SK-N-SH (cell line): ENCODE measurements around the gene HTR1B. TPM values are rescaled to one million over a fixed set of nuclear protein-coding genes. Genes with fewer than 3 reads are reported as not detected.
A peak's percentile ranks its signal among the peaks of the same experiment; 100 is the strongest.

Experiments
- CTCF ChIA-PET: fragments of 300-600, 350-600 bp; formaldehyde crosslinking; extraction: SDS; loops from one replicate; lab custom pipeline; 2021; lab: Yijun Ruan, JAX
- POLR2A ChIA-PET: fragments of 350-600 bp; sonication (Branson Sonifier 250); formaldehyde crosslinking; extraction: SDS; loops from one replicate; lab custom pipeline; 2020; ENCODE audit warnings: antibody characterized with exemption, inconsistent platforms; lab: Yijun Ruan, JAX
- DNase-seq: peaks from one replicate; pipeline ENCODE4 v3.0.0; 2012
- H2AFZ ChIP-seq: fragments of 200-600 bp; sonication (generic); 2 replicates; pipeline ENCODE4 v1.8.1; 2016; ENCODE audit warnings: antibody characterized with exemption, mild to moderate bottlenecking, low read depth
- H3F3A ChIP-seq: fragments of 200-600 bp; sonication (generic); replicated peaks from 2 replicates; pipeline ENCODE3; 2016; ENCODE audit warnings: antibody characterized with exemption, mild to moderate bottlenecking; ENCODE audit not compliant: insufficient read depth
- H3K27ac ChIP-seq, 2 experiments: fragments of 200-500 bp in 1 of 2; fragments of 200-600 bp in 1 of 2; sonication (Bioruptor generic) in 1 of 2; sonication (generic), shearing (Covaris generic) in 1 of 2; 2 replicates each; pipeline versions ENCODE4 v1.5.1 to v1.6.1; 2014 to 2016; ENCODE audit warnings: low read depth in 2 of 2, inconsistent platforms in 1 of 2, low read length in 1 of 2, mild to moderate bottlenecking in 1 of 2, mixed read lengths in 1 of 2
- H3K27me3 ChIP-seq: fragments of 200-600 bp; sonication (generic), shearing (Covaris generic); 2 replicates; pipeline ENCODE4 v1.6.1; 2016; ENCODE audit warnings: mixed run types; ENCODE audit not compliant: insufficient read depth
- H3K36me3 ChIP-seq, 2 experiments: fragments of 200-500 bp in 1 of 2; fragments of 200-600 bp in 1 of 2; sonication (Bioruptor generic) in 1 of 2; sonication (generic) in 1 of 2; replicated peaks in 1 of 2; 2 replicates each; pipeline versions ENCODE3 to v1.5.1; 2014 to 2016; ENCODE audit warnings: low read length in 1 of 2, mild to moderate bottlenecking in 1 of 2; ENCODE audit not compliant: insufficient read depth in 2 of 2, control insufficient read depth in 1 of 2
- H3K4me1 ChIP-seq, 2 experiments: fragments of 200-500 bp in 1 of 2; fragments of 200-600 bp in 1 of 2; sonication (Bioruptor generic) in 1 of 2; sonication (generic), shearing (Covaris generic) in 1 of 2; 2 replicates each; pipeline versions ENCODE4 v1.5.1 to v1.6.1; 2014 to 2016; ENCODE audit warnings: low read depth in 1 of 2, low read length in 1 of 2, mixed run types in 1 of 2; ENCODE audit not compliant: insufficient read depth in 2 of 2, control insufficient read depth in 1 of 2
- H3K4me2 ChIP-seq: fragments of 200-600 bp; sonication (generic), shearing (Covaris generic); 2 replicates; pipeline ENCODE4 v1.6.1; 2017; ENCODE audit warnings: mixed run types
- H3K4me3 ChIP-seq, 2 experiments: fragments of 200-500 bp in 1 of 2; fragments of 200-600 bp in 1 of 2; sonication (Bioruptor generic) in 1 of 2; sonication (generic), shearing (Covaris generic) in 1 of 2; 2 replicates each; pipeline versions ENCODE4 v1.5.1 to v1.8.1; 2014 to 2016; ENCODE audit warnings: low read depth in 2 of 2, inconsistent platforms in 1 of 2, low read length in 1 of 2, mild to moderate bottlenecking in 1 of 2, mixed read lengths in 1 of 2, moderate library complexity in 1 of 2
- H3K79me2 ChIP-seq: fragments of 200-600 bp; sonication (generic); 2 replicates; pipeline ENCODE4 v1.8.1; 2017; ENCODE audit warnings: mild to moderate bottlenecking; ENCODE audit not compliant: insufficient read depth
- H3K9ac ChIP-seq: fragments of 200-600 bp; sonication (generic); 2 replicates; pipeline ENCODE4 v1.6.1; 2017; ENCODE audit warnings: mixed run types
- H3K9me2 ChIP-seq: fragments of 200-600 bp; sonication (generic); 2 replicates; pipeline ENCODE4 v1.6.1; 2017; ENCODE audit warnings: mixed run types
- H3K9me3 ChIP-seq: fragments of 200-600 bp; sonication (generic); 2 replicates; pipeline ENCODE4 v1.6.1; 2017; ENCODE audit warnings: mixed run types, mild to moderate bottlenecking, moderate library complexity
- H4K20me1 ChIP-seq: fragments of 200-600 bp; sonication (generic); 2 replicates; pipeline ENCODE4 v1.6.1; 2017; ENCODE audit warnings: mild to moderate bottlenecking, mixed run types; ENCODE audit not compliant: insufficient read depth
- EP300 ChIP-seq, 2 experiments: IDR thresholded peaks; 2 replicates each; pipeline versions ENCODE4 v1.4.0 to v1.6.1; 2012; ENCODE audit warnings: borderline replicate concordance in 1 of 2, low read depth in 1 of 2, low read length in 1 of 2
- EZH2phosphoT487 ChIP-seq: fragments of 200-600 bp; sonication (generic); IDR thresholded peaks from 2 replicates; pipeline ENCODE4 v1.6.1; 2017; ENCODE audit warnings: low read depth, mixed run types, mild to moderate bottlenecking, antibody characterized with exemption, moderate library complexity, borderline replicate concordance
- GABPA ChIP-seq: IDR thresholded peaks from 2 replicates; pipeline ENCODE4 v1.4.0; 2012; ENCODE audit warnings: low read depth, mild to moderate bottlenecking
- IRF3 ChIP-seq: fragments of 150-350 bp; IDR thresholded peaks from 2 replicates; pipeline ENCODE4 v1.6.1; 2016; ENCODE audit warnings: mild to moderate bottlenecking, low read depth, low read length
- JUND ChIP-seq: IDR thresholded peaks from 2 replicates; pipeline ENCODE4 v1.4.0; 2012
- MEF2A ChIP-seq: IDR thresholded peaks from 2 replicates; pipeline ENCODE4 v1.4.0; 2012; ENCODE audit warnings: low read depth, borderline replicate concordance
- POLR2AphosphoS5 ChIP-seq: IDR thresholded peaks from 2 replicates; pipeline ENCODE4 v1.6.1; 2012; ENCODE audit warnings: low read depth, low read length
- RAD21 ChIP-seq: IDR thresholded peaks from 2 replicates; pipeline ENCODE4 v1.6.1; 2012; ENCODE audit warnings: mild to moderate bottlenecking, low read length
- RCOR1 ChIP-seq: fragments of 150-350 bp; IDR thresholded peaks from 2 replicates; pipeline ENCODE4 v1.6.1; 2017; ENCODE audit warnings: antibody characterized with exemption, low read length
- SMC3 ChIP-seq: IDR thresholded peaks from 2 replicates; pipeline ENCODE4 v1.6.1; 2012; ENCODE audit warnings: low read depth, low read length, improper control_type of control experiment
- TAF1 ChIP-seq: IDR thresholded peaks from 2 replicates; pipeline ENCODE4 v1.6.1; 2012; ENCODE audit warnings: low read depth, mild to moderate bottlenecking, low read length, moderate library complexity, borderline replicate concordance
- USF1 ChIP-seq: IDR thresholded peaks from 2 replicates; pipeline ENCODE4 v1.4.0; 2012; ENCODE audit warnings: low read depth, borderline replicate concordance
- YY1 ChIP-seq: IDR thresholded peaks from 2 replicates; pipeline ENCODE4 v1.4.0; 2012; ENCODE audit warnings: low read depth, mild to moderate bottlenecking
- WGBS: methylation state at CpG from one replicate; pipeline ENCODE4 v1.1.6; 2017; ENCODE audit warnings: low lambda C conversion rate; 5-methylcytosine and 5-hydroxymethylcytosine counted together
- polyA plus RNA-seq, 3 experiments: library from polyadenylated mRNA; depleted of rRNA; stranded (reverse); fragments of >200 nt; gene quantifications; 2 replicates each; pipeline ENCODE4 v1.2.3, GENCODE V29; 2012

The HTR1B gene
- polyA plus RNA-seq, 1 of the 3 experiments (the other 2 are of a cell fraction) = 0.76 TPM

- no peaks in the 10 kb centered on the region for H3K4me1 ChIP-seq
- no peaks in the 10 kb centered on the region for H4K20me1 ChIP-seq
- POLR2A ChIA-PET = no interaction called here
- no peaks in the 10 kb centered on the region for H3K9me2 ChIP-seq
- no peak overlapping the region for H3K4me2 ChIP-seq
- H3K9me3 ChIP-seq = no peaks in the 10 kb centered on the region
- peaks cover 6% of the 10 kb centered on the region for H3F3A ChIP-seq
- CTCF ChIA-PET = no interaction called here
- H3K9ac ChIP-seq = no peak overlapping the region
- TF ChIP-seq TAF1 = no peak
- TF ChIP-seq YY1 = no peak
- no peak for TF ChIP-seq POLR2AphosphoS5
- no peaks in the 10 kb centered on the region for H3K79me2 ChIP-seq
- DNase-seq = no peak
- peak overlapping the region; percentile 29; the same call in 1 of the 2 replicates for H2AFZ ChIP-seq
- H3K27ac ChIP-seq = no peak overlapping the region
- H3K27me3 ChIP-seq = no peaks in the 10 kb centered on the region
- no peaks in the 10 kb centered on the region for H3K36me3 ChIP-seq
- H3K4me3 ChIP-seq = no peak overlapping the region
- WGBS = 0% methylated on average over 1 of the region's 1 CpG
Measured at GRCh38 chr6:77487808-77488425, 24.6 kb upstream of the HTR1B start.

GRCh38 chr6:77482981-77483380 is 19.7 kb upstream of the HTR1B start:
- peaks cover 6% of the 10 kb centered on the region for H3F3A ChIP-seq
- WGBS = 0% methylated on average over 1 of the region's 1 CpG
- POLR2A ChIA-PET = no interaction called here
- H3K27ac ChIP-seq = no peak overlapping the region
- H3K9ac ChIP-seq = no peak overlapping the region
- no peaks in the 10 kb centered on the region for H3K36me3 ChIP-seq
- H3K9me2 ChIP-seq = no peaks in the 10 kb centered on the region
- TF ChIP-seq IRF3 = no peak
- TF ChIP-seq USF1 = no peak
- TF ChIP-seq EP300 (IDR thresholded peaks at IDR 0.05; ENCODE audit: borderline replicate concordance in 1 of 2, low read depth in 1 of 2, low read length in 1 of 2) = no peak
- no peak for TF ChIP-seq MEF2A
- TF ChIP-seq JUND = no peak
- no peak for TF ChIP-seq EZH2phosphoT487
- no peak for TF ChIP-seq SMC3
- no peak for TF ChIP-seq RCOR1
- TF ChIP-seq GABPA = no peak
- TF ChIP-seq RAD21 = no peak
- DNase-seq = no peak
- H3K79me2 ChIP-seq = no peaks in the 10 kb centered on the region
- CTCF ChIA-PET = interaction anchor here (1.6 kb wide), 1 partner anchor 26 kb away, joined by 3 read pairs; no protein-coding TSS in a partner anchor
- H2AFZ ChIP-seq = no peak overlapping the region
- no peak overlapping the region for H3K4me3 ChIP-seq
- H3K4me1 ChIP-seq = no peaks in the 10 kb centered on the region
- H3K9me3 ChIP-seq = no peaks in the 10 kb centered on the region
- no peaks in the 10 kb centered on the region for H3K27me3 ChIP-seq
- H3K4me2 ChIP-seq = no peak overlapping the region
- no peaks in the 10 kb centered on the region for H4K20me1 ChIP-seq
